HepG2 (cell line): ENCODE data around the gene DAPL1. TPM values are rescaled to one million over a fixed set of nuclear protein-coding genes. Genes with fewer than 3 reads are reported as not detected.

Experiments
- ATAC-seq: fragments of 200-7000 bp; cut with Tn5 transposase; 3 replicates; pipeline ENCODE4 v1.9.1; 2020; ENCODE audit warnings: mild to moderate bottlenecking, moderate library complexity
- BruUV-seq: library from RNA; stranded (reverse); fragments of 400-500 nt; replicated peaks from 2 replicates; lab custom pipeline; 2021; lab: Mats Ljungman, UMichigan
- CTCF ChIA-PET: fragments of 300-600 bp; formaldehyde crosslinking; extraction: SDS; loops from one replicate; lab custom pipeline; 2021; ENCODE audit warnings: low total read pairs, inconsistent platforms, low intra/inter-chr PET ratio; lab: Yijun Ruan, JAX
- POLR2A ChIA-PET: fragments of 350-600 bp; sonication (Branson Sonifier 250); formaldehyde crosslinking; loops from one replicate; lab custom pipeline; 2020; ENCODE audit warnings: antibody characterized with exemption, inconsistent platforms; lab: Yijun Ruan, JAX
- DNase-seq: peaks from one replicate; pipeline ENCODE4 v3.0.0-alpha.2; 2015; ENCODE audit warnings: low spot score
- FAIRE-seq: peaks from 3 replicates; lab custom pipeline; 2011; peaks lifted over from hg19 to GRCh38; lab: Jason Lieb, UNC
- H2AFZ ChIP-seq: one replicate; pipeline ENCODE4 v1.6.1; 2011; ENCODE audit warnings: low read length, inconsistent platforms
- H3K27ac ChIP-seq: fragments of 300-600 bp; 3 replicates; pipeline ENCODE4 v1.8.0; 2011; ENCODE audit warnings: mixed run types, mild to moderate bottlenecking, mixed read lengths, low read length, inconsistent platforms; ENCODE audit not compliant: insufficient read depth; ENCODE audit errors: extremely low read length
- H3K27me3 ChIP-seq, 2 experiments: fragments of 200-600 bp in 1 of 2; 2 replicates in 1 of 2; 3 replicates in 1 of 2; pipeline versions ENCODE4 v1.6.0 to v1.8.0; 2011; ENCODE audit warnings: low read length in 2 of 2, mild to moderate bottlenecking in 2 of 2, moderate library complexity in 2 of 2, inconsistent platforms in 1 of 2; ENCODE audit not compliant: insufficient read depth in 2 of 2, control insufficient read depth in 1 of 2
- H3K36me3 ChIP-seq, 2 experiments: fragments of 200-600 bp in 1 of 2; replicated peaks in 1 of 2; 2 replicates in 1 of 2; 3 replicates in 1 of 2; pipeline versions ENCODE4 v1.5.1 to v1.8.0; 2011; ENCODE audit warnings: low read length in 2 of 2, inconsistent platforms in 1 of 2; ENCODE audit not compliant: insufficient read depth in 2 of 2, control insufficient read depth in 1 of 2
- H3K4me1 ChIP-seq: 2 replicates; pipeline ENCODE4 v1.5.1; 2012; ENCODE audit warnings: low read length, inconsistent platforms; ENCODE audit not compliant: insufficient read depth
- H3K4me2 ChIP-seq: 2 replicates; pipeline ENCODE4 v1.6.0; 2011; ENCODE audit warnings: low read depth, low read length, inconsistent platforms
- H3K4me3 ChIP-seq, 3 experiments: fragments of 200-600 bp in 1 of 3; sonication (generic), shearing (Covaris generic) in 1 of 3; replicated peaks in 1 of 3; 2 replicates each; pipeline ENCODE4 v1.5.1; 2011 to 2016; ENCODE audit warnings: low read length in 3 of 3, inconsistent platforms in 2 of 3, low read depth in 2 of 3, mild to moderate bottlenecking in 2 of 3, control low read depth in 1 of 3, mixed read lengths in 1 of 3; ENCODE audit not compliant: insufficient read depth in 1 of 3
- H3K79me2 ChIP-seq: one replicate; pipeline ENCODE4 v1.6.1; 2011; ENCODE audit warnings: low read length, inconsistent platforms; ENCODE audit not compliant: insufficient read depth
- H3K9ac ChIP-seq: 2 replicates; pipeline ENCODE4 v1.6.0; 2011; ENCODE audit warnings: mild to moderate bottlenecking, low read depth, low read length, inconsistent platforms; ENCODE audit not compliant: insufficient read depth
- H3K9me3 ChIP-seq: 2 replicates; pipeline ENCODE4 v1.5.1; 2012; ENCODE audit warnings: mild to moderate bottlenecking, low read length
- H4K20me1 ChIP-seq: 2 replicates; pipeline ENCODE4 v1.6.0; 2011; ENCODE audit warnings: inconsistent platforms, mild to moderate bottlenecking, low read length, moderate library complexity; ENCODE audit not compliant: insufficient read depth
- EEA1 ChIP-seq: sonication (generic); formaldehyde crosslinking; IDR thresholded peaks from 2 replicates; pipeline ENCODE4 v1.5.1; 2020; ENCODE audit warnings: mild to moderate bottlenecking, missing genetic modification reagents, borderline replicate concordance
- HNF4A ChIP-seq: sonication (generic); formaldehyde crosslinking; IDR thresholded peaks from 2 replicates; pipeline ENCODE4 v1.4.0; 2020; ENCODE audit warnings: missing genetic modification reagents
- NFKB2 ChIP-seq: sonication (generic); formaldehyde crosslinking; IDR thresholded peaks from 2 replicates; pipeline ENCODE4 v1.4.0; 2020; ENCODE audit warnings: missing genetic modification reagents, borderline replicate concordance
- PRDM10 ChIP-seq: sonication (generic); formaldehyde crosslinking; IDR thresholded peaks from 2 replicates; pipeline ENCODE4 v1.4.0; 2020; ENCODE audit warnings: low read depth, missing genetic modification reagents
- RARA ChIP-seq: IDR thresholded peaks from 2 replicates; pipeline ENCODE4 v1.6.1; 2016; ENCODE audit warnings: missing genetic modification reagents, missing compliant biosample characterization
- ZBTB40 ChIP-seq, 2 experiments: fragments of 450-650 bp in 1 of 2; sonication (generic) in 1 of 2; formaldehyde crosslinking in 1 of 2; IDR thresholded peaks; 2 replicates each; pipeline versions ENCODE4 v1.6.1 to v1.8.0; 2016 to 2022; ENCODE audit warnings: antibody characterized with exemption in 1 of 2, mild to moderate bottlenecking in 1 of 2, missing genetic modification reagents in 1 of 2
- ZNF225 ChIP-seq: sonication (generic); formaldehyde crosslinking; IDR thresholded peaks from 2 replicates; pipeline ENCODE4 v1.4.0; 2020; ENCODE audit warnings: mild to moderate bottlenecking, missing genetic modification reagents
- ZNF607 ChIP-seq: sonication (generic); formaldehyde crosslinking; IDR thresholded peaks from 2 replicates; pipeline ENCODE4 v1.5.1; 2020; ENCODE audit warnings: missing genetic modification reagents, mild to moderate bottlenecking, borderline replicate concordance
- WGBS: methylation state at CpG from one replicate; pipeline ENCODE4 v1.1.6; 2017; ENCODE audit warnings: low lambda C conversion rate; 5-methylcytosine and 5-hydroxymethylcytosine counted together
- in situ Hi-C: cut with HindIII; loops from 2 replicates; pipeline ENCODE4 v1.10.0; 2017; ENCODE audit warnings: low pct_unique_long_range_greater_than_20kb; ENCODE audit not compliant: extremely low pct_ligation_motif_present
- intact Hi-C: fragments of 100-400 bp; cut with micrococcal nuclease; formaldehyde crosslinking; loops from one replicate; pipeline ENCODE4 v1.10.0; 2022; ENCODE audit not compliant: unreplicated experiment
- polyA plus RNA-seq, 8 experiments: library from polyadenylated mRNA; depleted of rRNA in 3 of 8; stranded (reverse) in 7 of 8; unstranded in 1 of 8; fragments of >200 nt; fragmentation: Illumina TruSeq in 4 of 8; extraction: Trizol in 4 of 8; gene quantifications; 2 replicates each; pipeline versions ENCODE4 v1.2.1 to v1.2.3, GENCODE V29; 2011 to 2016; ENCODE audit warnings: low read depth in 4 of 8, missing spikeins in 1 of 8, mixed read lengths in 1 of 8; ENCODE audit not compliant: insufficient read depth in 1 of 8
- total RNA-seq, 5 experiments: library from RNA; depleted of rRNA; stranded (reverse); fragments of >200 nt; fragmentation: Illumina TruSeq; extraction: Trizol; gene quantifications; 2 replicates each; pipeline ENCODE4 v1.2.3, GENCODE V29; 2016; ENCODE audit warnings: low read depth in 1 of 5

The DAPL1 gene
- total and polyA plus RNA-seq, 2 of the 13 experiments (the other 11 are each of a cell fraction or from before 2014, with no cell fraction given), result not detected

- no peak for TF ChIP-seq PRDM10 (CRISPR knock-in tag)
- TF ChIP-seq ZNF225 (CRISPR knock-in tag), result no peak
- no peak for TF ChIP-seq EEA1 (CRISPR knock-in tag)
- no peak for TF ChIP-seq ZNF607
- TF ChIP-seq, all 625 proteins: peak for 0
These were observed 20.0 kb downstream of the DAPL1 start (continued) for GRCh38 chr2:158815166-158815565.

GRCh38 chr2:158815658-158816057 is 20.5 kb downstream of the DAPL1 start:
- no peak for ATAC-seq
- FAIRE-seq, result no peak
- ChIA-PET POLR2A (no interaction called here), CTCF (no interaction called here)
- H3K79me2 ChIP-seq, result no peaks in the 10 kb centered on the region
- in situ Hi-C loops (no loop called here), intact Hi-C loops (no loop called here)
- no peak for DNase-seq
- H3K27me3 ChIP-seq, result peaks cover 0 to 4% of the 10 kb centered on the region in 2 experiments; a peak in 1 of 5 replicates
- no peak overlapping the region for H3K4me3 ChIP-seq
- H4K20me1 ChIP-seq, result no peaks in the 10 kb centered on the region
- H2AFZ ChIP-seq, result no peak overlapping the region
- BruUV-seq, result no TSS peak
- H3K9me3 ChIP-seq, result no peaks in the 10 kb centered on the region
- no peak overlapping the region for H3K9ac ChIP-seq
- H3K36me3 ChIP-seq, result no peaks in the 10 kb centered on the region
- WGBS, result 8% methylated on average over 5 of the region's 5 CpGs
- TF ChIP-seq HNF4A (CRISPR knock-in tag), result no peak
- TF ChIP-seq ZBTB40 (IDR thresholded peaks at IDR 0.05), result no peak
- no peak for TF ChIP-seq ZBTB40 (CRISPR knock-in tag; IDR thresholded peaks at IDR 0.05)
- TF ChIP-seq RARA, result no peak
- no peak for TF ChIP-seq NFKB2 (CRISPR knock-in tag)
- H3K4me2 ChIP-seq, result no peak overlapping the region
- H3K27ac ChIP-seq, result no peak overlapping the region
- no peaks in the 10 kb centered on the region for H3K4me1 ChIP-seq
